ENCODE measurements around the gene SPATC1L. TPM values are rescaled to one million over a fixed set of nuclear protein-coding genes. Genes with fewer than 3 reads are reported as not detected.

The SPATC1L gene
- total RNA-seq, 4 donors from 2014 or later, result 1.5 to 11.9 (median 3.0) TPM

GRCh38 chr21:46182548-46183336, 1.5 kb downstream of the SPATC1L start:
- no peaks in the 10 kb centered on the region for H3K9me3 ChIP-seq
- no peak overlapping the region for H3K27ac ChIP-seq
- no peaks in the 10 kb centered on the region for H3K27me3 ChIP-seq
- intact Hi-C loops (cut with DNase I; ENCODE audit: low total_unique reads), result no loop called here
- no peaks in the 10 kb centered on the region for H3K36me3 ChIP-seq
- in situ Hi-C loops (cut with MboI; ENCODE audit: low sequenced_read_pairs in 4 of 4), result no loop called here
- H3K4me1 ChIP-seq, result peaks cover 4 to 13% of the 10 kb centered on the region in 2 donors
- no peak overlapping the region for H3K4me3 ChIP-seq
- DNase-seq (no peak), ATAC-seq (no peak)
- TF ChIP-seq CTCF (IDR thresholded peaks at IDR 0.05 in 4 of 5, conservative IDR thresholded peaks at IDR 0.05 in 1 of 5) (no peak), POLR2A (IDR thresholded peaks at IDR 0.05) (no peak)

GRCh38 chr21:46181953-46182547, 2.2 kb downstream of the SPATC1L start:
- no peak overlapping the region for H3K27ac ChIP-seq
- H3K9me3 ChIP-seq, result no peaks in the 10 kb centered on the region
- ATAC-seq (no peak), DNase-seq (no peak)
- peaks cover 0 to 12% of the 10 kb centered on the region in 2 donors for H3K4me1 ChIP-seq
- in situ Hi-C loops (cut with MboI; ENCODE audit: low sequenced_read_pairs in 4 of 4) (no loop called here), intact Hi-C loops (cut with DNase I; ENCODE audit: low total_unique reads) (no loop called here)
- H3K36me3 ChIP-seq, result no peaks in the 10 kb centered on the region
- H3K4me3 ChIP-seq, result no peak overlapping the region
- H3K27me3 ChIP-seq, result no peaks in the 10 kb centered on the region
- TF ChIP-seq POLR2A (IDR thresholded peaks at IDR 0.05), result no peak
- no peak for TF ChIP-seq CTCF (IDR thresholded peaks at IDR 0.05 in 4 of 5, conservative IDR thresholded peaks at IDR 0.05 in 1 of 5)

- Histone ChIP-seq H3K36me3 (no peaks in the 10 kb centered on the region), H3K9me3 (no peaks in the 10 kb centered on the region), H3K4me3 (no peak overlapping the region), H3K4me1 (peaks cover 0 to 12% of the 10 kb centered on the region in 2 donors), H3K27me3 (no peaks in the 10 kb centered on the region), H3K27ac (no peak overlapping the region)
- TF ChIP-seq POLR2A (IDR thresholded peaks at IDR 0.05), result no peak
- TF ChIP-seq CTCF (IDR thresholded peaks at IDR 0.05 in 4 of 5, conservative IDR thresholded peaks at IDR 0.05 in 1 of 5), result no peak
- ATAC-seq (no peak), DNase-seq (no peak)
- in situ Hi-C loops (cut with MboI; ENCODE audit: low sequenced_read_pairs in 4 of 4), result no loop called here
- intact Hi-C loops (cut with DNase I; ENCODE audit: low total_unique reads), result no loop called here
These were observed 2.8 kb downstream of the SPATC1L start for GRCh38 chr21:46181436-46181835.

GRCh38 chr21:46180778-46181391, 3.4 kb downstream of the SPATC1L start:
- Histone ChIP-seq H3K4me3 (no peak overlapping the region), H3K27ac (no peak overlapping the region), H3K9me3 (no peaks in the 10 kb centered on the region), H3K27me3 (no peaks in the 10 kb centered on the region), H3K36me3 (no peaks in the 10 kb centered on the region), H3K4me1 (peaks cover 0 to 12% of the 10 kb centered on the region in 2 donors)
- in situ Hi-C loops (cut with MboI; ENCODE audit: low sequenced_read_pairs in 4 of 4), result no loop called here
- ATAC-seq, result no peak
- DNase-seq, result no peak
- TF ChIP-seq POLR2A (IDR thresholded peaks at IDR 0.05) (no peak), CTCF (IDR thresholded peaks at IDR 0.05 in 4 of 5, conservative IDR thresholded peaks at IDR 0.05 in 1 of 5) (no peak)
- intact Hi-C loops (cut with DNase I; ENCODE audit: low total_unique reads), result no loop called here

Measured in gastrocnemius medialis (tissue), 4 donors.